Omental fat pad (tissue), 4 donors: ENCODE measurements around the gene ARL11. TPM values are rescaled to one million over a fixed set of nuclear protein-coding genes. Genes with fewer than 3 reads are reported as not detected.
"Not testable (repeated sequence)": the region's sequence is repeated elsewhere in the genome, so short reads cannot be mapped to it uniquely, and the experiment has no call there.

ENCODE experiments used
- ATAC-seq: fragments of 150-250 bp; one replicate; pipeline ENCODE4 v1.9.1; 2016; ENCODE audit warnings: mild to moderate bottlenecking, moderate library complexity; ENCODE audit not compliant: low FRiP score
- DNase-seq: peaks from one replicate; pipeline ENCODE4 v3.0.0-alpha.2; 2019; ENCODE audit warnings: low spot score
- CTCF ChIP-seq, 3 donors: fragments of 450-650 bp; IDR thresholded peaks; one replicate each; pipeline ENCODE4 v1.5.1; 2016 to 2017; ENCODE audit warnings: antibody characterized with exemption in 3 of 3, mild to moderate bottlenecking in 3 of 3, moderate library complexity in 2 of 3
- total RNA-seq, 4 donors: library from RNA; depleted of rRNA; stranded (reverse); fragments of >200 nt; gene quantifications; one replicate each; pipeline ENCODE4 v1.1.0, GENCODE V29; 2016

The ARL11 gene
- total RNA-seq, 4 donors from 2014 or later, result 0.93 to 4.9 (median 1.6) TPM

GRCh38 chr13:49587311-49587847 is 40.9 kb upstream of the ARL11 start:
- DNase-seq, result no peak
- no peak for ATAC-seq
- no peak for TF ChIP-seq CTCF (IDR thresholded peaks at IDR 0.05)

GRCh38 chr13:49590714-49591113 is 37.6 kb upstream of the ARL11 start:
- not testable (repeated sequence) for DNase-seq

DNA sequence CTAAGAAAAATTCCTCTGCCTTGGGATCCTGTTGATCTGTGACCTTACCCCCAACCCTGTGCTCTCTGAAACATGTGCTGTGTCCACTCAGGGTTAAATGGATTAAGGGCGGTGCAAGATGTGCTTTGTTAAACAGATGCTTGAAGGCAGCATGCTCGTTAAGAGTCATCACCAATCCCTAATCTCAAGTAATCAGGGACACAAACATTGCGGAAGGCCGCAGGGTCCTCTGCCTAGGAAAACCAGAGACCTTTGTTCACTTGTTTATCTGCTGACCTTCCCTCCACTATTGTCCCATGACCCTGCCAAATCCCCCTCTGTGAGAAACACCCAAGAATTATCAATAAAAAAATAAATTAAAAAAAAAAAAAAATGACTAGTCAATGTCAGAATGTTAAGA is 34.4 kb upstream of the ARL11 start:
- not testable (repeated sequence) for ATAC-seq, DNase-seq

More at GRCh38 chr13:49590714-49591113, 37.6 kb upstream of the ARL11 start:
- not testable (repeated sequence) for ATAC-seq

DNA sequence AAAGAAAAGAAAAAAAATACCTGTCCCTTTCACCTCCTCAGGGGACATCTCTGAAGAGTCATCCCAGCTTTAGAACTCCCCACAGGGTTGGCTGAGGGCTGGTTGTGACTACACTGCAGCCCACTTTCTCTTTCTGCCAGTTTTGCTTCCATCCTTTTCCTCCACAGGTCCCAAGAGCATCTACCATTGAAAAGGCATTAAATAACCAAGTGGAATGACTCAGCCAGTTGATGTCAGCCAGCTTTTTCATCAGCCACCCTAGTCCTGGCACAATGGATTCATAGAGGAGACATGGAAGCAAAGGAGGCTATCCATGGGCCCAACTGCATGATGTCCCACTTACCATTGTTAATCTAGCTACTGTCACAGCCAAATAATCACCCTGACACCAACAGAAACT is 33.7 kb upstream of the ARL11 start:
- DNase-seq (no peak), ATAC-seq (no peak)
- TF ChIP-seq CTCF (IDR thresholded peaks at IDR 0.05), result no peak

DNA sequence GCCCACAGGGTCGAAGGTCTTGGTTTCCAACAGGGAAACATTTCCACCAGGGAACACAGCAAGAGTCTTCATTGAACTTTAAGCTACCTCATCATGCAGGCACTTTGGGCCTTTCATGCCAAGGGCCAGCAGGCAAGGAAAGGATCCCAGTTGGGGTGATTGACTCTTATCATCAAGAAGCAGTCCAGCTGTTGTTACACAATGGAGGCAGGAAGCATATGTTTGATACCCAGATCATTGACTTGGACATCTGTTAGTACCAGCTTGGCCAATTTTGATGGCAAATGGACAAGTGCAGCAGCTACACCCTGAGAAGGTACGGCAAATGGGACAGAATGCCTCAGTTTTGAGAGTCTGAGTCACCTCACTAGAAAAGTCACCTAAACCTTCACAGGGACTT is 32.1 kb upstream of the ARL11 start:
- DNase-seq (no peak), ATAC-seq (no peak)
- TF ChIP-seq CTCF (IDR thresholded peaks at IDR 0.05), result no peak

GRCh38 chr13:49597043-49597641 is 31.2 kb upstream of the ARL11 start:
- DNase-seq (no peak), ATAC-seq (no peak)
- no peak for TF ChIP-seq CTCF (IDR thresholded peaks at IDR 0.05)

DNA sequence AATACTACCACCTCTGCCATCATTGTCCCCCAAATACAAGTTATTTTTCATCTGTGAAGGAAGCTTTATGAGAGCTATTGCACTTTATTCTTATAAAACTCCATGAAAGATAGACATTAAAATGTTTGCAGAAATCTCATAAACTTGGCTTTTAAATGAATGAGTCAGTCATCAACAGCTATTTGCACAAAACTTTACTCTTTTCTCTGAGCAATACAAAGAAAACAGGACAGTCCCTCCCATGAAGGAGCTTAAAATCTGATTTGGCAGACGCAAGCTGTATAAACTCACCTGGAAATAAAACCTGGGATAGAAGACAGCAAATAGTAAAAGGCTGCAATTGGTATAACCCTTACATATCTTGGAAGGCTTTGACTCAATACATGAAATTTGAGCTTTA is 26.3 kb upstream of the ARL11 start:
- DNase-seq, result no peak
- TF ChIP-seq CTCF (IDR thresholded peaks at IDR 0.05), result no peak
- ATAC-seq, result no peak

DNA sequence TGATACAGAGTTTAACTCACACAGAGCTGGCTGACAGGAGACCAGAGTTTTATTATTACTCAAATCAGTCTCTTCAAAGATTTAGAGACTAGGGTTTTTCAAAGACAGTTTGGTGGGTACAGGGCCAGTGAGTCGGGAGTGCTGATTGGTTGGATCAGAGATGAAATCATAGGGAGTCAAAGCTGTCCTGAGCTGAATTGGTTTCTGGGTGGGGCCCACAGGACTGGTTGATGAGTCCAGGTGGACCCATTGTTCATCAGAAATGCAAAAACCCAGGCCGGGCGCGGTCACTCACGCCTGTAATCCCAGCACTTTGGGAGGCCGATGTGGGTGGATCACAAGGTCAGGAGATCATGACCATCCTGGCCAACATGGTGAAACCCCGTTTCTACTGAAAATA is 25.7 kb upstream of the ARL11 start:
- not testable (repeated sequence) for ATAC-seq, DNase-seq

DNA sequence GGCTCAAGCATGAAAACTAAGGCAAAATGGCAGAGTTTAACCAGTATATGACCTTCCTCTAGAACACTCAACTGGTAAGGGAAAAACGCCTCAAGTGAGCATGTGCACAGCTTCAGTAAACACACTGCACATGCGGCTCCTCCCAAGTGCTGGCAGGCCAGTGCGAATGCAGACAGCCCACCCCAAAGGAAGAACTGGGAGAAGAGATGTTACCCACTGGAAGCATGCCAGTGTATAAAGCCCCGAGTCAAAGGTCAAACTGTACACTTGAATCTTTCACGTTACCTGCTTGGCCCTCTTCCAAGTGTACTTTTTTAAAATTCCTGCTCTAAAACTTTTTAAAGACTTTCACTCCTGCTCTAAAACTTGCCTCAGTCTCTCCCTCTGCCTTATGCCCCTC is 23.7 kb upstream of the ARL11 start:
- ATAC-seq (no peak), DNase-seq (no peak)
- TF ChIP-seq CTCF (IDR thresholded peaks at IDR 0.05), result no peak
